Endothelial cell of umbilical vein (primary cell): ENCODE results near the gene DDX10. TPM values are rescaled to one million over a fixed set of nuclear protein-coding genes. Genes with fewer than 3 reads are reported as not detected.

Source experiments
- BruUV-seq: library from RNA; stranded (reverse); fragments of 400-500 nt; replicated peaks from 2 replicates; lab custom pipeline; 2021; lab: Mats Ljungman, UMichigan
- CTCF ChIA-PET: fragments of 300-600, 350-600 bp; sonication (Branson Sonifier 250); formaldehyde crosslinking; loops from one replicate; lab custom pipeline; 2021; ENCODE audit warnings: antibody characterized with exemption, inconsistent platforms; lab: Charles Lee
- POLR2A ChIA-PET: fragments of 300-600, 350-600 bp; sonication (Branson Sonifier 250); formaldehyde crosslinking; loops from one replicate; lab custom pipeline; 2021; ENCODE audit warnings: antibody characterized with exemption, inconsistent platforms; lab: Charles Lee
- DNase-seq: peaks from one replicate; pipeline ENCODE4 v3.0.0-alpha.2; 2011; ENCODE audit warnings: low read depth, low spot score
- FAIRE-seq: peaks from 2 replicates; lab custom pipeline; 2011; peaks lifted over from hg19 to GRCh38; lab: Jason Lieb, UNC
- H2AFZ ChIP-seq: 2 replicates; pipeline ENCODE4 v1.6.0; 2012; ENCODE audit warnings: low read depth, low read length, control low read depth, inconsistent platforms
- H3K27ac ChIP-seq: 2 replicates; pipeline ENCODE4 v1.5.1; 2011; ENCODE audit warnings: low read depth, mild to moderate bottlenecking, control low read depth, low read length, moderate library complexity; ENCODE audit not compliant: insufficient read depth
- H3K27me3 ChIP-seq, 2 experiments: 2 replicates each; pipeline versions ENCODE4 v1.6.0 to v1.6.1; 2011; ENCODE audit warnings: low read length in 2 of 2, mixed read lengths in 1 of 2; ENCODE audit not compliant: control insufficient read depth in 2 of 2, insufficient read depth in 2 of 2
- H3K36me3 ChIP-seq, 2 experiments: 2 replicates in 1 of 2; 3 replicates in 1 of 2; pipeline ENCODE4 v1.5.1; 2011; ENCODE audit warnings: low read length in 2 of 2, mild to moderate bottlenecking in 1 of 2, moderate library complexity in 1 of 2; ENCODE audit not compliant: control insufficient read depth in 2 of 2, insufficient read depth in 2 of 2; ENCODE audit errors: extremely low read depth in 1 of 2
- H3K4me1 ChIP-seq: 3 replicates; pipeline ENCODE4 v1.5.1; 2011; ENCODE audit warnings: mild to moderate bottlenecking, low read length; ENCODE audit not compliant: control insufficient read depth, insufficient read depth; ENCODE audit errors: extremely low read depth
- H3K4me2 ChIP-seq: 2 replicates; pipeline ENCODE4 v1.6.1; 2011; ENCODE audit warnings: low read length, control low read depth, mixed read lengths; ENCODE audit not compliant: insufficient read depth
- H3K4me3 ChIP-seq, 3 experiments: fragments of 200-600 bp in 1 of 3; sonication (generic), shearing (Covaris generic) in 1 of 3; replicated peaks in 1 of 3; 2 replicates each; pipeline ENCODE4 v1.5.1; 2011 to 2016; ENCODE audit warnings: control low read depth in 3 of 3, low read length in 3 of 3, mild to moderate bottlenecking in 2 of 3, inconsistent platforms in 1 of 3, low read depth in 1 of 3, moderate library complexity in 1 of 3; ENCODE audit not compliant: insufficient read depth in 1 of 3
- H3K79me2 ChIP-seq: 2 replicates; pipeline ENCODE4 v1.6.0; 2012; ENCODE audit warnings: low read length, inconsistent platforms; ENCODE audit not compliant: control insufficient read depth, insufficient read depth
- H3K9ac ChIP-seq: replicated peaks from 2 replicates; pipeline ENCODE3; 2011; ENCODE audit warnings: low read length, control low read depth; ENCODE audit not compliant: insufficient read depth; ENCODE audit errors: extremely low read depth
- H3K9me1 ChIP-seq: replicated peaks from 3 replicates; pipeline ENCODE4 v1.6.0; 2011; ENCODE audit warnings: mild to moderate bottlenecking, low read length; ENCODE audit not compliant: control insufficient read depth, insufficient read depth; ENCODE audit errors: extremely low read depth
- H3K9me3 ChIP-seq: replicated peaks from 2 replicates; pipeline ENCODE4 v1.5.1; 2012; ENCODE audit warnings: low read length, inconsistent platforms; ENCODE audit not compliant: control insufficient read depth, insufficient read depth
- H4K20me1 ChIP-seq: replicated peaks from 2 replicates; pipeline ENCODE3; 2011; ENCODE audit warnings: mild to moderate bottlenecking, low read length; ENCODE audit not compliant: control insufficient read depth, insufficient read depth; ENCODE audit errors: extremely low read depth
- CTCF ChIP-seq, 2 donors: IDR thresholded peaks; 1 replicate in 1 of 2; 2 replicates in 1 of 2; pipeline ENCODE4 v1.5.1; 2011; ENCODE audit warnings: low read length in 2 of 2, mild to moderate bottlenecking in 2 of 2, moderate library complexity in 2 of 2, control low read depth in 1 of 2, inconsistent platforms in 1 of 2, low read depth in 1 of 2; ENCODE audit not compliant: insufficient read depth in 1 of 2; ENCODE audit errors: extremely low read depth in 1 of 2
- EZH2 ChIP-seq: IDR thresholded peaks from 2 replicates; pipeline ENCODE4 v1.6.1; 2012; ENCODE audit warnings: borderline replicate concordance, low read depth, mild to moderate bottlenecking, moderate library complexity, low read length, inconsistent platforms; ENCODE audit not compliant: severe bottlenecking
- FOS ChIP-seq: IDR thresholded peaks from 2 replicates; pipeline ENCODE4 v1.6.1; 2011; ENCODE audit warnings: mild to moderate bottlenecking, low read length, moderate library complexity, borderline replicate concordance; ENCODE audit not compliant: insufficient read depth
- GATA2 ChIP-seq: IDR thresholded peaks from 2 replicates; pipeline ENCODE4 v1.7.0; 2011; ENCODE audit warnings: low read depth, mild to moderate bottlenecking, moderate library complexity, mixed read lengths, low read length; ENCODE audit not compliant: insufficient read length, insufficient read depth
- JUN ChIP-seq: IDR thresholded peaks from 2 replicates; pipeline ENCODE4 v1.6.1; 2011; ENCODE audit warnings: borderline replicate concordance, low read depth; ENCODE audit not compliant: insufficient read length, insufficient read depth
- POLR2A ChIP-seq: IDR thresholded peaks from 2 replicates; pipeline ENCODE4 v1.6.1; 2012; ENCODE audit warnings: low read depth, mild to moderate bottlenecking, control low read depth, low read length
- POLR2AphosphoS5 ChIP-seq: IDR thresholded peaks from 2 replicates; pipeline ENCODE4 v1.6.1; 2012; ENCODE audit warnings: low read depth, mild to moderate bottlenecking, control low read depth, low read length, moderate library complexity; ENCODE audit not compliant: insufficient read depth
- dilution Hi-C: fragments of 300-500 bp; cut with MboI; formaldehyde crosslinking; loops from one replicate; pipeline ENCODE4 v1.15.0; 2019; ENCODE audit warnings: low sequenced_read_pairs; ENCODE audit not compliant: extremely low pct_ligation_motif_present
- intact Hi-C: fragments of 100-400 bp; cut with micrococcal nuclease; formaldehyde crosslinking; loops from one replicate; pipeline ENCODE4 v1.10.0; 2022
- polyA plus RNA-seq, 4 experiments: library from polyadenylated mRNA; depleted of rRNA in 3 of 4; stranded (reverse) in 3 of 4; unstranded in 1 of 4; fragments of >200 nt; gene quantifications; 2 replicates each; pipeline versions ENCODE4 v1.2.1 to v1.2.3, GENCODE V29; 2011 to 2012; ENCODE audit warnings: missing spikeins in 1 of 4
- total RNA-seq: library from RNA; stranded (reverse); gene quantifications from 2 replicates; pipeline ENCODE4 v1.2.3, GENCODE V29; 2021
- TF ChIP-seq, protein P1 (sequence below): IDR thresholded peaks from 2 replicates; pipeline ENCODE4 v1.6.1; 2011; ENCODE audit not compliant: insufficient read depth, insufficient read length

Gene DDX10
- total and polyA plus RNA-seq, 2 donors (not counting 3 experiments of a cell fraction or from before 2014, with no cell fraction given) = 29.8 to 35.2 TPM

- dilution Hi-C loops = no loop called here
Observed at GRCh38 chr11:108973402-108974162, 308.7 kb downstream of the DDX10 start.

DNA sequence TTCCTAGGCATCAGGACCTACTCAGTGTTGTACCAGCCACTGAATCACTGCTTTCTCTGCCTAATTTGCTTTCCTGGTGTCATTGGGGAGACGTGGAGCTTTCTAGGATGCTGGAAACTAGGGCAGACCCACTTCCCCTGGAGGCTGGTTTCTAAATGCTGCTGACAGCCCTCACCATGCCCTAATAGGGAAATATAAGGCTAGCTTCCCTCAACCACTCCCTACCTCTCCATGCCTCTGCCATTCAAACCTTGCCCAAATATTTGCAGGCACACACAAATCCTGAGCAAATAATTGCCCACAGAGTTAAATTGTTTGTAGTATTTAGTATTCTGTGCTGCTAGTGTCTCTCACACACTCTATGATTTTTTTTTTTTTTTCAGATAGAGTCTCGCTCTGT is 310.2 kb downstream of the DDX10 start:
- no peak overlapping the region for H3K27ac ChIP-seq
- H3K9me1 ChIP-seq = no peaks in the 10 kb centered on the region
- intact Hi-C loops (loop anchor here (1.0 kb wide), 1 partner anchor 11 kb away; no protein-coding TSS in a partner anchor), dilution Hi-C loops (no loop called here)
- no peak for DNase-seq
- no peak overlapping the region for H3K4me3 ChIP-seq
- peaks cover 14% of the 10 kb centered on the region for H3K4me1 ChIP-seq
- no TSS peak for BruUV-seq
- TF ChIP-seq CTCF (IDR thresholded peaks at IDR 0.05; ENCODE audit: extremely low read depth in 1 of 2, insufficient read depth in 1 of 2, low read depth in 1 of 2, low read length in 2 of 2) = no peak
- TF ChIP-seq FOS = no peak
- no peak for TF ChIP-seq POLR2AphosphoS5
- no peak for TF ChIP-seq EZH2
- TF ChIP-seq POLR2A = no peak
- TF ChIP-seq, protein P1, sequence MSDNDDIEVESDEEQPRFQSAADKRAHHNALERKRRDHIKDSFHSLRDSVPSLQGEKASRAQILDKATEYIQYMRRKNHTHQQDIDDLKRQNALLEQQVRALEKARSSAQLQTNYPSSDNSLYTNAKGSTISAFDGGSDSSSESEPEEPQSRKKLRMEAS = no peak
- TF ChIP-seq GATA2 = no peak
- ChIA-PET CTCF (no interaction called here), POLR2A (no interaction called here)
- no peaks in the 10 kb centered on the region for H3K79me2 ChIP-seq
- H3K9ac ChIP-seq = no peak overlapping the region
- H4K20me1 ChIP-seq = no peaks in the 10 kb centered on the region
- peak; percentile 62 for FAIRE-seq
- no peaks in the 10 kb centered on the region for H3K36me3 ChIP-seq
- no peak overlapping the region for H2AFZ ChIP-seq
- no peaks in the 10 kb centered on the region for H3K27me3 ChIP-seq
- H3K9me3 ChIP-seq = no peaks in the 10 kb centered on the region
- no peak overlapping the region for H3K4me2 ChIP-seq

More at GRCh38 chr11:108973402-108974162, 308.7 kb downstream of the DDX10 start:
- POLR2A ChIA-PET = no interaction called here
- H4K20me1 ChIP-seq = no peaks in the 10 kb centered on the region
- no peaks in the 10 kb centered on the region for H3K27me3 ChIP-seq
- no peaks in the 10 kb centered on the region for H3K79me2 ChIP-seq
- H3K4me2 ChIP-seq = peak overlapping the region; percentile 3
- H3K9ac ChIP-seq = no peak overlapping the region
- FAIRE-seq (peak; percentile 94), DNase-seq (peak; percentile 71)
- H3K9me1 ChIP-seq = no peaks in the 10 kb centered on the region
- peak overlapping the region; percentile 3 for H2AFZ ChIP-seq
- intact Hi-C loops = no loop called here
- no peak overlapping the region for H3K4me3 ChIP-seq
- CTCF ChIA-PET = interaction anchor here (0.6 to 1.5 kb wide), 4 partner anchors 10 to 102 kb away, joined by 3 to 4 read pairs (median 3); no protein-coding TSS in a partner anchor
- peaks cover 14% of the 10 kb centered on the region for H3K4me1 ChIP-seq
- no peaks in the 10 kb centered on the region for H3K9me3 ChIP-seq
- H3K27ac ChIP-seq = peak overlapping the region; percentile 42
- TF ChIP-seq GATA2 = peak; percentile 96
- peak; percentile 71 for TF ChIP-seq JUN
- TF ChIP-seq POLR2AphosphoS5 = peak; percentile 68
- peak; percentile 85 for TF ChIP-seq FOS
- TF ChIP-seq EZH2 = no peak
- H3K36me3 ChIP-seq = no peaks in the 10 kb centered on the region
- BruUV-seq = TSS peak; percentile 74
